Measurements from ENCODE around the gene TBC1D17. TPM values are rescaled to one million over a fixed set of nuclear protein-coding genes. Genes with fewer than 3 reads are reported as not detected.

Gene TBC1D17
- total RNA-seq, 1 donor from 2014 or later = 36.8 TPM

DNA sequence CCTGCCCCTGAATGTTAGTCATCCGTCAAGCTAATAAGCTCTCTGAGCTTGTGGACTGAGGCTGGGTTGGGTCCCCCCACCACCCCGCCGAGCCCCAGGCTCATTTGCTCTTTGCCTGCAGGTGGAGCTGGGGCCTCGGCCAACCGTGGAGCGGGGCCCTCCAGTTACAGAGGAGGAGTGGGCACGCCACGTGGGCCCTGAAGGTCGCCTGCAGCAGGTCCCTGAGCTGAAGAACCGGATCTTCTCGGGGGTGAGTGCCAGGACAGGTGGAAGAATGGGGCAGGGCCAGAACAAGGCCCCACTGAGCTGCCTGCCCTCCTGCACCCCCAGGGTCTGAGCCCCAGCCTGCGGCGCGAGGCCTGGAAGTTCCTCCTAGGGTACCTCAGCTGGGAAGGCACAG lies 5.1 kb downstream of the TBC1D17 start:
- Mint-ChIP-seq H3K27me3 (ENCODE audit: unreplicated experiment) (peaks cover 13% of the 10 kb centered on the region), H3K4me1 (ENCODE audit: unreplicated experiment) (peaks cover 12% of the 10 kb centered on the region), H3K4me3 (ENCODE audit: unreplicated experiment) (no peak overlapping the region), H3K27ac (ENCODE audit: unreplicated experiment) (no peak overlapping the region), H3K36me3 (ENCODE audit: low read depth, unreplicated experiment) (peaks cover 37% of the 10 kb centered on the region), H3K9me3 (ENCODE audit: unreplicated experiment) (no peaks in the 10 kb centered on the region)
- DNase-seq (ENCODE audit: low spot score) = no peak
- TF ChIP-seq, protein P1, sequence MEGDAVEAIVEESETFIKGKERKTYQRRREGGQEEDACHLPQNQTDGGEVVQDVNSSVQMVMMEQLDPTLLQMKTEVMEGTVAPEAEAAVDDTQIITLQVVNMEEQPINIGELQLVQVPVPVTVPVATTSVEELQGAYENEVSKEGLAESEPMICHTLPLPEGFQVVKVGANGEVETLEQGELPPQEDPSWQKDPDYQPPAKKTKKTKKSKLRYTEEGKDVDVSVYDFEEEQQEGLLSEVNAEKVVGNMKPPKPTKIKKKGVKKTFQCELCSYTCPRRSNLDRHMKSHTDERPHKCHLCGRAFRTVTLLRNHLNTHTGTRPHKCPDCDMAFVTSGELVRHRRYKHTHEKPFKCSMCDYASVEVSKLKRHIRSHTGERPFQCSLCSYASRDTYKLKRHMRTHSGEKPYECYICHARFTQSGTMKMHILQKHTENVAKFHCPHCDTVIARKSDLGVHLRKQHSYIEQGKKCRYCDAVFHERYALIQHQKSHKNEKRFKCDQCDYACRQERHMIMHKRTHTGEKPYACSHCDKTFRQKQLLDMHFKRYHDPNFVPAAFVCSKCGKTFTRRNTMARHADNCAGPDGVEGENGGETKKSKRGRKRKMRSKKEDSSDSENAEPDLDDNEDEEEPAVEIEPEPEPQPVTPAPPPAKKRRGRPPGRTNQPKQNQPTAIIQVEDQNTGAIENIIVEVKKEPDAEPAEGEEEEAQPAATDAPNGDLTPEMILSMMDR (IDR thresholded peaks at IDR 0.05; ENCODE audit: unreplicated experiment) = no peak

DNA sequence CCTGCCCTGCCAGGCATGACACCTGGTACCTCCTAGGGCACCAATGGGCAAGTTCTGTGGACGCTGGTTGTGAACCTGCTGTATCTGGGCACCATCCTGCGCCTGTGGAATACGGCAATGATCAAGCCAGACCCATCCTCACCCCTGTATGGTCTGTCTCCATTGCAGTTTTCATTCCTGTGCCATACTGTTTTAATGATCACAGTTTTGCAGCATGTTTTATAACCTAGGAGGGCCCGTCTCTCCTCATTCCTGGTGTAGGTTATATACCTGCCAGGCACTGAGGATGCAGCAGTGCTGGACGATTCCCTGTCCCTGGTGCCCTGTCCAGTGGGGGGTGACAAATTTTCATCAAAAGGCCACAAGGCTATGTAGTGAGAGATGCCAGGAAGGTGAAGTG lies 5.6 kb downstream of the TBC1D17 start:
- TF ChIP-seq, protein P1 (IDR thresholded peaks at IDR 0.05; ENCODE audit: unreplicated experiment) = no peak
- Mint-ChIP-seq H3K27me3 (ENCODE audit: unreplicated experiment) (peaks cover 11% of the 10 kb centered on the region), H3K9me3 (ENCODE audit: unreplicated experiment) (no peaks in the 10 kb centered on the region), H3K4me1 (ENCODE audit: unreplicated experiment) (peaks cover 10% of the 10 kb centered on the region), H3K4me3 (ENCODE audit: unreplicated experiment) (no peak overlapping the region), H3K36me3 (ENCODE audit: low read depth, unreplicated experiment) (peaks cover 37% of the 10 kb centered on the region), H3K27ac (ENCODE audit: unreplicated experiment) (no peak overlapping the region)
- no peak for DNase-seq (ENCODE audit: low spot score)

DNA sequence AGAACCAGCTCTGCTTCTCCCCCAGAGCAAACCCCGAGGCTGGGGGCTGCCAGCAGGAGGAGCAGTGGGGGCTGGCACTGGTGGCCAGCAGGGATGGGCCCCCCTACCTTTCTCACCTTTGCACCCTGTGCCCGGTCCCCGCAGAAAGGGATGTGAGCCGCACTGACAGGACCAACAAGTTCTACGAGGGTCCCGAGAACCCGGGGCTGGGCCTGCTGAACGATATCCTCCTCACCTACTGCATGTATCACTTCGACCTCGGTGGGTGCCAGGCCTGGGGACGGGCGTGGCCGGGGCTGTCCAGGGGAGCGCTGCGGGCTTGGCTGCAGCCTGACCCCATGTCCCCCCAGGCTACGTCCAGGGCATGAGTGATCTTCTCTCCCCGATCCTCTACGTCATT lies 6.6 kb downstream of the TBC1D17 start:
- H3K27me3 Mint-ChIP-seq (ENCODE audit: unreplicated experiment) = peaks cover 6% of the 10 kb centered on the region
- H3K4me3 Mint-ChIP-seq (ENCODE audit: unreplicated experiment) = no peak overlapping the region
- H3K9me3 Mint-ChIP-seq (ENCODE audit: unreplicated experiment) = no peaks in the 10 kb centered on the region
- H3K27ac Mint-ChIP-seq (ENCODE audit: unreplicated experiment) = peak overlapping the region; percentile 61
- TF ChIP-seq, protein P1 (IDR thresholded peaks at IDR 0.05; ENCODE audit: unreplicated experiment) = no peak
- H3K36me3 Mint-ChIP-seq (ENCODE audit: low read depth, unreplicated experiment) = peaks cover 33% of the 10 kb centered on the region
- DNase-seq (ENCODE audit: low spot score) = no peak
- peaks cover 2% of the 10 kb centered on the region for H3K4me1 Mint-ChIP-seq (ENCODE audit: unreplicated experiment)

DNA sequence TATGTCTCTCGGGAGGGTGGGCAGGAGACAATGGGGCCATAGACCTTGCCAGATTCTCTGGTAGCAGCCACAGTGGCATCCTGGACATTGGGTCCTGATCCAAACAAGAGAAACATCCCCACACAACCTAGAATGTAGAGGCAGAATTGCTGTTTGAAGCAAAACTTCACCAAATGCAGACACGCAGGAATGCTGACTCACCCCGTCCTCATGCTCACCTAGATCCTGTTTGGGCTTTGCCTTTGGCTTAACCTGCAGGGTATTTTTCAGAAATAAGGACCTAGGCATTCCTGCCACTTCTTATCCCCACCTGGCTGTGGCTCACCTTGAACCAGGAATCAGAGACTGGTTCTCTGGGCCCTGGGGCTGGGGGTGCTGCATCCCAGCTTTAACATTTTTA lies 7.3 kb downstream of the TBC1D17 start:
- Mint-ChIP-seq H3K4me3 (ENCODE audit: unreplicated experiment) (no peak overlapping the region), H3K27ac (ENCODE audit: unreplicated experiment) (no peak overlapping the region), H3K9me3 (ENCODE audit: unreplicated experiment) (no peaks in the 10 kb centered on the region), H3K27me3 (ENCODE audit: unreplicated experiment) (peaks cover 9% of the 10 kb centered on the region), H3K4me1 (ENCODE audit: unreplicated experiment) (no peaks in the 10 kb centered on the region), H3K36me3 (ENCODE audit: low read depth, unreplicated experiment) (peaks cover 30% of the 10 kb centered on the region)
- TF ChIP-seq, protein P1 (IDR thresholded peaks at IDR 0.05; ENCODE audit: unreplicated experiment) = no peak
- DNase-seq (ENCODE audit: low spot score) = no peak

DNA sequence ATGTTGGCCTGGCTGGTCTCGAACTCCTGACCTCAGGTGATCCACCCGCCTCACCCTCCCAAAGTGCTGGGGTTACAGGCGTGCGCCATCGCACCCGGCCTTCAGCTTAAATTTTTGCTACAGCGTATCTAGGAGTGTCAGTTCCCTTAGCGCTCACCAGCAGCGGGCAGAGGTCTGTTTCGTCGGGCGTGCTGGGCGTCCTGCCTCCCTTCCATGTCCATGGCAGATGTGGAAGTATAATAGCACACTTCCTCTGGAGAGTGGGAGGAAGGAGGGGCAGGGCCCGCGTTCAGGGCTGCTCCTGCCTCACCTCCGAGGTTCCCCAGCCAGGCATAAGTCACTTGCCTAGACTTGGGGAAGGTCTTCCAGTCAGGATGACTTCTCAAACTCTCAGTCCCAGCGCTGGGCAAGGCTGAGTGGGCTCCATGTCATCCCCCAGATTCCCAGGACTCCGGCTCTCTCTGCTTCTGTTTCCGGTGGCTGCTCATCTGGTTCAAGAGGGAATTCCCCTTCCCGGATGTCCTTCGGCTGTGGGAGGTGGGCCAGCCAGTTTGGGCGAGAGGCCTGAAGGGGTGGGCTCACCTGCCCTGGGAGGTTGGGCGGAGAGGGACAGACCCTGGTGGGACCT lies 9.6 kb downstream of the TBC1D17 start:
- peaks cover 15% of the 10 kb centered on the region for H3K27me3 Mint-ChIP-seq (ENCODE audit: unreplicated experiment)
- no peaks in the 10 kb centered on the region for H3K9me3 Mint-ChIP-seq (ENCODE audit: unreplicated experiment)
- no peak overlapping the region for H3K4me3 Mint-ChIP-seq (ENCODE audit: unreplicated experiment)
- TF ChIP-seq, protein P1 (IDR thresholded peaks at IDR 0.05; ENCODE audit: unreplicated experiment) = no peak
- H3K27ac Mint-ChIP-seq (ENCODE audit: unreplicated experiment) = no peak overlapping the region
- H3K4me1 Mint-ChIP-seq (ENCODE audit: unreplicated experiment) = no peaks in the 10 kb centered on the region
- H3K36me3 Mint-ChIP-seq (ENCODE audit: low read depth, unreplicated experiment) = peaks cover 22% of the 10 kb centered on the region
- no peak for DNase-seq (ENCODE audit: low spot score)

All from endothelial cell (in vitro differentiated cells).